Measurements from ENCODE around the gene RCAN2.

DNA sequence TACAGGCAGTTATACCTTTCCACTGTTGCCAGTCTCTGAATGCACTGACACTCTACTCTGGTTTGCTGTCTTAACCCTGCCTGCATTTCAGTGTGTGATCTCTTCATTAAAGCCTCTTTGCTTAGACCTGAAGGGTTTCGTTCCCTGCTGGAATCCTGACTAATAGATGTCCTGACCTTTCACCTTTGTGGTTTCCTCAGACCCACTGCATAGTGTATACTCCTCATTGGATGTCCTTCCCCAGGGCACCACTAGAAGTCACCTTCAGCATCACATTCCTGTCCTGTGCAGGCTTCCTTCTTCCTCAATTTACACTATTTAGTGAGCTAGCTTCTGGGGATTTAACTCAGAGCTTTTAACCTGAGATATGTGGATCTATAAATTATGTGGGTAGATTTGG is 120.6 kb downstream of the RCAN2 start:
- TF ChIP-seq, protein P1, sequence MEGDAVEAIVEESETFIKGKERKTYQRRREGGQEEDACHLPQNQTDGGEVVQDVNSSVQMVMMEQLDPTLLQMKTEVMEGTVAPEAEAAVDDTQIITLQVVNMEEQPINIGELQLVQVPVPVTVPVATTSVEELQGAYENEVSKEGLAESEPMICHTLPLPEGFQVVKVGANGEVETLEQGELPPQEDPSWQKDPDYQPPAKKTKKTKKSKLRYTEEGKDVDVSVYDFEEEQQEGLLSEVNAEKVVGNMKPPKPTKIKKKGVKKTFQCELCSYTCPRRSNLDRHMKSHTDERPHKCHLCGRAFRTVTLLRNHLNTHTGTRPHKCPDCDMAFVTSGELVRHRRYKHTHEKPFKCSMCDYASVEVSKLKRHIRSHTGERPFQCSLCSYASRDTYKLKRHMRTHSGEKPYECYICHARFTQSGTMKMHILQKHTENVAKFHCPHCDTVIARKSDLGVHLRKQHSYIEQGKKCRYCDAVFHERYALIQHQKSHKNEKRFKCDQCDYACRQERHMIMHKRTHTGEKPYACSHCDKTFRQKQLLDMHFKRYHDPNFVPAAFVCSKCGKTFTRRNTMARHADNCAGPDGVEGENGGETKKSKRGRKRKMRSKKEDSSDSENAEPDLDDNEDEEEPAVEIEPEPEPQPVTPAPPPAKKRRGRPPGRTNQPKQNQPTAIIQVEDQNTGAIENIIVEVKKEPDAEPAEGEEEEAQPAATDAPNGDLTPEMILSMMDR (conservative IDR thresholded peaks at IDR 0.05) = no peak
- no peak for TF ChIP-seq EZH2 (IDR thresholded peaks at IDR 0.05; ENCODE audit: low read depth)

All from PC-9 (cell line).